SU-DHL-6 (cell line): ENCODE measurements around the gene ALK.

Experiments used
- CTCF ChIP-seq: fragments of 200-600 bp; sonication (generic); IDR thresholded peaks from one replicate; pipeline ENCODE4 v1.5.1; 2017; ENCODE audit warnings: antibody characterized with exemption, mild to moderate bottlenecking, low read length, moderate library complexity; ENCODE audit not compliant: insufficient read depth, poor library complexity, severe bottlenecking
- EZH2phosphoT487 ChIP-seq: fragments of 200-600 bp; sonication (generic), shearing (Covaris generic); conservative IDR thresholded peaks from 2 replicates; pipeline ENCODE4 v1.6.1; 2018; ENCODE audit warnings: mild to moderate bottlenecking, antibody characterized with exemption, low read length, moderate library complexity, mixed read lengths

GRCh38 chr2:29235411-29235810 is 686.0 kb downstream of the ALK start:
- no peak for TF ChIP-seq CTCF
- TF ChIP-seq EZH2phosphoT487 = no peak
